ENCODE results near the gene PARP8.

Gene PARP8

DNA sequence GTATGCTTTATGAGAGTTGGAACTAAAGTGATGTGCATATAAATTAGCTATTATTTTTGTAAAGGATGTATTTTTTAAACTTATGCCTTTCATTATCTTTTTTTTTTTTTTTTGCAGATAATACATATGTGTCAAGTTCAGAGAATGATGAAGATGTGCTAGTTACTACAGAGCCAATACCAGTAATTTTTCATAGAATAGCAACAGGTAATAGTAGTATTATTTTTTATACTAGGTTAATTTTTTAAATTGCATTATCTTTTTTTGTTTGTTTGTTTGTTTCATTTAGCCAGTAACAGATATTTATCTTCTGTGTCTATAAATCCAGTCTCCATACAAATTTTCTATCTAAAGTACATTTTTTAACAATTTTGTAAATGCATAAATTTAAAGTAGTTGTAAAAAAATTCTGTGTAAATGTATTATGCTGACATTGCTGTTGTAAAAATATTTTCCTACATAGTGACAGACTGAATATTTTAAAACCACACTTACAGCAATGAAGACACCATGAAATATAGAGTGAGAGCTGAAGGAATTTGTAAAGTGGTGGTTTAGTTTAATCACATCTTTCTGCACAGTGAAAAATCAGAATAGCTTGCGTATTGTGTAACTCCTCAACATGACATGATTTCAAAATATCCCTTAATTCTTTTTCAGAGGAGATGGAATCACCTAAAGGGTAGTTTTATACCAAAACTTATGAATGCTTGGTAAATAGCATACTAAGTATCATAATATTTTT is 93.3 kb downstream of the PARP8 start:
- Histone ChIP-seq H3K4me2 (ENCODE audit: low read length) (no peak overlapping the region), H3K9me2 (ENCODE audit: low read depth, low read length) (no peaks in the 10 kb centered on the region), H4K20me1 (ENCODE audit: insufficient read depth, low read length) (no peaks in the 10 kb centered on the region), H3K9ac (ENCODE audit: low read length) (no peak overlapping the region), H3K4me1 (ENCODE audit: insufficient read depth, low read length, severe bottlenecking) (no peaks in the 10 kb centered on the region), H3K36me3 (ENCODE audit: insufficient read depth, low read length) (peaks cover 60% of the 10 kb centered on the region; the same call in 1 of the 2 replicates), H3K4me3 (ENCODE audit: low read depth, low read length, poor library complexity, severe bottlenecking) (no peak overlapping the region), H3K27me3 (ENCODE audit: insufficient read depth, low read length) (no peaks in the 10 kb centered on the region), H3K9me3 (ENCODE audit: low read length) (no peaks in the 10 kb centered on the region), H3F3A (ENCODE audit: insufficient read depth, low read length) (no peaks in the 10 kb centered on the region), H2AFZ (ENCODE audit: low read length) (no peak overlapping the region), H3K79me2 (ENCODE audit: insufficient read depth, low read length) (no peaks in the 10 kb centered on the region), H3K27ac (ENCODE audit: low read depth, low read length, poor library complexity, severe bottlenecking) (no peak overlapping the region)
- no peak for TF ChIP-seq CTCF (IDR thresholded peaks at IDR 0.05; ENCODE audit: low read length)
- TF ChIP-seq EZH2 (IDR thresholded peaks at IDR 0.05; ENCODE audit: borderline replicate concordance, low read length), result no peak

DNA sequence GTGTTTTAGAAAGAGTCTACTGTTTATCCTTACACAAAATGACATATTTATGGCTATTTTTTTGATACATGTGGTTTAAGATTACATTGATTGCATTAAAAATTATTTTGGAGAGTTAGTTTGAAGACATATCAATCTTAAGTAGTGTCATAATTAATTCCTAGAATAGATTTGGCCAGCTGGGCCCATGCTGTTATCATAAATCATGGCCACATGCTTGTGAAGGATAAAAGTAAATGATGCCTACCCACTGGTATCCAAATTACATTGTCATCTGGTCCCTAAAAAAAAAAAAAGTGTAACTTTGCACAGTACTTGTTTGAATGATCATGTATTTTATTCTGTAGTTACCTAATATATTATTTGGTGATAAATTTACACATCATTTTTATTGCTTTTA is 96.9 kb downstream of the PARP8 start:
- no peak overlapping the region for H3K4me2 ChIP-seq (ENCODE audit: low read length)
- no peaks in the 10 kb centered on the region for H3F3A ChIP-seq (ENCODE audit: insufficient read depth, low read length)
- peaks cover 10% of the 10 kb centered on the region for H3K4me1 ChIP-seq (ENCODE audit: insufficient read depth, low read length, severe bottlenecking)
- H3K4me3 ChIP-seq (ENCODE audit: low read depth, low read length, poor library complexity, severe bottlenecking), result no peak overlapping the region
- H3K36me3 ChIP-seq (ENCODE audit: insufficient read depth, low read length), result peaks cover 67% of the 10 kb centered on the region; the same call in 1 of the 2 replicates
- H3K27ac ChIP-seq (ENCODE audit: low read depth, low read length, poor library complexity, severe bottlenecking), result no peak overlapping the region
- H3K9me3 ChIP-seq (ENCODE audit: low read length), result no peaks in the 10 kb centered on the region
- H3K9me2 ChIP-seq (ENCODE audit: low read depth, low read length), result no peaks in the 10 kb centered on the region
- no peak overlapping the region for H2AFZ ChIP-seq (ENCODE audit: low read length)
- no peaks in the 10 kb centered on the region for H4K20me1 ChIP-seq (ENCODE audit: insufficient read depth, low read length)
- no peaks in the 10 kb centered on the region for H3K27me3 ChIP-seq (ENCODE audit: insufficient read depth, low read length)
- no peak for TF ChIP-seq CTCF (IDR thresholded peaks at IDR 0.05; ENCODE audit: low read length)
- no peak for TF ChIP-seq EZH2 (IDR thresholded peaks at IDR 0.05; ENCODE audit: borderline replicate concordance, low read length)
- no peaks in the 10 kb centered on the region for H3K79me2 ChIP-seq (ENCODE audit: insufficient read depth, low read length)
- H3K9ac ChIP-seq (ENCODE audit: low read length), result no peak overlapping the region

GRCh38 chr5:50763846-50764245 is 97.4 kb downstream of the PARP8 start:
- H3K9ac ChIP-seq (ENCODE audit: low read length), result no peak overlapping the region
- H3K27ac ChIP-seq (ENCODE audit: low read depth, low read length, poor library complexity, severe bottlenecking), result no peak overlapping the region
- no peaks in the 10 kb centered on the region for H3K9me2 ChIP-seq (ENCODE audit: low read depth, low read length)
- H3K36me3 ChIP-seq (ENCODE audit: insufficient read depth, low read length), result peaks cover 67% of the 10 kb centered on the region; the same call in 1 of the 2 replicates
- H3K27me3 ChIP-seq (ENCODE audit: insufficient read depth, low read length), result no peaks in the 10 kb centered on the region
- no peaks in the 10 kb centered on the region for H3K79me2 ChIP-seq (ENCODE audit: insufficient read depth, low read length)
- H3K9me3 ChIP-seq (ENCODE audit: low read length), result no peaks in the 10 kb centered on the region
- H3K4me1 ChIP-seq (ENCODE audit: insufficient read depth, low read length, severe bottlenecking), result peaks cover 15% of the 10 kb centered on the region
- no peaks in the 10 kb centered on the region for H4K20me1 ChIP-seq (ENCODE audit: insufficient read depth, low read length)
- no peak for TF ChIP-seq CTCF (IDR thresholded peaks at IDR 0.05; ENCODE audit: low read length)
- no peak for TF ChIP-seq EZH2 (IDR thresholded peaks at IDR 0.05; ENCODE audit: borderline replicate concordance, low read length)
- H2AFZ ChIP-seq (ENCODE audit: low read length), result no peak overlapping the region
- H3F3A ChIP-seq (ENCODE audit: insufficient read depth, low read length), result no peaks in the 10 kb centered on the region
- no peak overlapping the region for H3K4me3 ChIP-seq (ENCODE audit: low read depth, low read length, poor library complexity, severe bottlenecking)
- H3K4me2 ChIP-seq (ENCODE audit: low read length), result no peak overlapping the region
